HCT116 (cell line): ENCODE data around the gene RPS2.
A peak's percentile ranks its signal among the peaks of the same experiment; 100 is the strongest.

Source experiments
- CTCF ChIP-seq, 3 experiments: fragments of 200-600 bp in 1 of 3; sonication (generic) in 1 of 3; IDR thresholded peaks in 2 of 3; conservative IDR thresholded peaks in 1 of 3; 2 replicates each; pipeline ENCODE4 v1.5.1; 2012 to 2017; ENCODE audit warnings: low read depth in 2 of 3, low read length in 2 of 3, antibody characterized with exemption in 1 of 3, borderline replicate concordance in 1 of 3, control low read depth in 1 of 3, mild to moderate bottlenecking in 1 of 3, mixed read lengths in 1 of 3, mixed run types in 1 of 3, moderate library complexity in 1 of 3; ENCODE audit not compliant: insufficient read depth in 1 of 3
- EZH2 ChIP-seq: fragments of 200-600 bp; sonication (generic); IDR thresholded peaks from 2 replicates; pipeline ENCODE4 v1.6.1; 2017; ENCODE audit warnings: antibody characterized with exemption, mixed run types
- EZH2phosphoT487 ChIP-seq: fragments of 200-600 bp; IDR thresholded peaks from 2 replicates; pipeline ENCODE4 v1.6.1; 2018; ENCODE audit warnings: antibody characterized with exemption, borderline replicate concordance
- POLR2A ChIP-seq: IDR thresholded peaks from 2 replicates; pipeline ENCODE4 v1.7.0; 2011; ENCODE audit warnings: borderline replicate concordance; ENCODE audit not compliant: insufficient read depth, insufficient read length; ENCODE audit errors: extremely low read depth
- POLR2AphosphoS5 ChIP-seq: IDR thresholded peaks from 2 replicates; pipeline ENCODE4 v1.6.1; 2011; ENCODE audit warnings: mild to moderate bottlenecking, low read depth, low read length, moderate library complexity
- REST ChIP-seq: IDR thresholded peaks from 2 replicates; pipeline ENCODE4 v1.6.1; 2012; ENCODE audit warnings: low read depth
- SIN3A ChIP-seq: IDR thresholded peaks from 2 replicates; pipeline ENCODE4 v1.6.1; 2012; ENCODE audit warnings: low read depth
- SRF ChIP-seq: IDR thresholded peaks from 2 replicates; pipeline ENCODE4 v1.6.1; 2012; ENCODE audit warnings: low read depth
- YY1 ChIP-seq: IDR thresholded peaks from 2 replicates; pipeline ENCODE4 v1.6.1; 2011; ENCODE audit warnings: low read length, low read depth, moderate library complexity, mild to moderate bottlenecking; ENCODE audit not compliant: insufficient replicate concordance; ENCODE audit errors: extremely low read depth

- peak in 2 of 3 experiments; percentile 60 to 61; a peak in 4 of 6 replicates for TF ChIP-seq CTCF (IDR thresholded peaks at IDR 0.05 in 2 of 3, conservative IDR thresholded peaks at IDR 0.05 in 1 of 3; ENCODE audit: borderline replicate concordance in 1 of 3, insufficient read depth in 1 of 3, low read depth in 2 of 3, low read length in 2 of 3)
- no peak for TF ChIP-seq SIN3A
- TF ChIP-seq POLR2AphosphoS5: peak; percentile 98
- TF ChIP-seq EZH2phosphoT487: no peak
- TF ChIP-seq POLR2A: peak; percentile 89
- TF ChIP-seq YY1: peak; percentile 71
- no peak for TF ChIP-seq REST
- TF ChIP-seq EZH2: no peak
- no peak for TF ChIP-seq SRF
Observed at GRCh38 chr16:1959269-1960039, 5.2 kb downstream of the RPS2 start, which contains the start of gene NDUFB10.
